ENCODE data around the gene MAP4K3. TPM values are rescaled to one million over a fixed set of nuclear protein-coding genes. Genes with fewer than 3 reads are reported as not detected.

MAP4K3 gene
- total RNA-seq, 1 experiment from 2014 or later = 26.6 TPM

DNA sequence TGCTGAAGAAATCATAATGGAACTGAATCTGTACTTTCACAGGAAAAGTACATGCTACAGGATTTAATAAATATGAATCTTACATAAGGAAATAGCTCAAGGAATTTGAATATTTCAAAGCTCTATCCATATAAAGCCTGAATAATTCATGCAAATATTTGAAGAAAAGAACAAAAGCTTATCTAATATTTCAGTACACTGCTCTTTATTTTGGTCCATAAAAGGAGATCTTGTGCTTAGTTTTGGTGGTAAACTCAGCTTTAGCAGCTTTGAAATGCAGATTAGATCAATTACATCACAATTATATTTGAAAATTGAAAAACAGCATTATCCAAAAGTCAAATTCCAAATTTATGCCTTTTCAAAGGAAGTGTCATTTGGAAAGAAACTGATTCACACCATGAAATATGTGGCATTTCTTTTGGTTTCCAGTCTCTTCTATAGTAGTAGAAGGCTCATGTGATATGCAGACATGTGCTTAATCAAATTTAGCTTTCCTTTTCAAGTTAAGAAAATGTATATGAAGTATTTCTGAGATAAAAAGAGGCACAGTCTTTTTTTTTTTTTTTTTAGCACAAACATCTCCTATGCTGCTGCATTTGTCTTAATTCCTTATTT, 42.1 kb upstream of the MAP4K3 start:
- in situ Hi-C loops (cut with HindIII; ENCODE audit: low pct_unique_long_range_greater_than_20kb, low sequenced_read_pairs) = no loop called here
- H3K4me3 ChIP-seq (ENCODE audit: low read depth in 2 of 2, low read length in 2 of 2) = no peak overlapping the region
- no peaks in the 10 kb centered on the region for H3K36me3 ChIP-seq (ENCODE audit: control insufficient read depth, insufficient read depth, low read length)
- intact Hi-C loops (cut with micrococcal nuclease; ENCODE audit: unreplicated experiment) = no loop called here
- no peaks in the 10 kb centered on the region; the same call in 1 of the 2 replicates for H3K4me1 ChIP-seq (ENCODE audit: control insufficient read depth, insufficient read depth, low read length)
- ChIA-PET CTCF (no interaction called here), POLR2A (no interaction called here)
- DNase-seq (ENCODE audit: low read depth, low spot score) (no peak), ATAC-seq (no peak)
- BruUV-seq (replicated peaks) = no TSS peak
- H3K27me3 ChIP-seq (ENCODE audit: control insufficient read depth, insufficient read depth, low read length) = no peaks in the 10 kb centered on the region
- TF ChIP-seq POLR2AphosphoS5 (IDR thresholded peaks at IDR 0.05; ENCODE audit: low read depth, low read length) = no peak
- TF ChIP-seq TCF7L2 (IDR thresholded peaks at IDR 0.05; ENCODE audit: low read depth, low read length) = no peak
- TF ChIP-seq, protein P1, sequence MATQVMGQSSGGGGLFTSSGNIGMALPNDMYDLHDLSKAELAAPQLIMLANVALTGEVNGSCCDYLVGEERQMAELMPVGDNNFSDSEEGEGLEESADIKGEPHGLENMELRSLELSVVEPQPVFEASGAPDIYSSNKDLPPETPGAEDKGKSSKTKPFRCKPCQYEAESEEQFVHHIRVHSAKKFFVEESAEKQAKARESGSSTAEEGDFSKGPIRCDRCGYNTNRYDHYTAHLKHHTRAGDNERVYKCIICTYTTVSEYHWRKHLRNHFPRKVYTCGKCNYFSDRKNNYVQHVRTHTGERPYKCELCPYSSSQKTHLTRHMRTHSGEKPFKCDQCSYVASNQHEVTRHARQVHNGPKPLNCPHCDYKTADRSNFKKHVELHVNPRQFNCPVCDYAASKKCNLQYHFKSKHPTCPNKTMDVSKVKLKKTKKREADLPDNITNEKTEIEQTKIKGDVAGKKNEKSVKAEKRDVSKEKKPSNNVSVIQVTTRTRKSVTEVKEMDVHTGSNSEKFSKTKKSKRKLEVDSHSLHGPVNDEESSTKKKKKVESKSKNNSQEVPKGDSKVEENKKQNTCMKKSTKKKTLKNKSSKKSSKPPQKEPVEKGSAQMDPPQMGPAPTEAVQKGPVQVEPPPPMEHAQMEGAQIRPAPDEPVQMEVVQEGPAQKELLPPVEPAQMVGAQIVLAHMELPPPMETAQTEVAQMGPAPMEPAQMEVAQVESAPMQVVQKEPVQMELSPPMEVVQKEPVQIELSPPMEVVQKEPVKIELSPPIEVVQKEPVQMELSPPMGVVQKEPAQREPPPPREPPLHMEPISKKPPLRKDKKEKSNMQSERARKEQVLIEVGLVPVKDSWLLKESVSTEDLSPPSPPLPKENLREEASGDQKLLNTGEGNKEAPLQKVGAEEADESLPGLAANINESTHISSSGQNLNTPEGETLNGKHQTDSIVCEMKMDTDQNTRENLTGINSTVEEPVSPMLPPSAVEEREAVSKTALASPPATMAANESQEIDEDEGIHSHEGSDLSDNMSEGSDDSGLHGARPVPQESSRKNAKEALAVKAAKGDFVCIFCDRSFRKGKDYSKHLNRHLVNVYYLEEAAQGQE (IDR thresholded peaks at IDR 0.05; ENCODE audit: insufficient read depth in 1 of 2, low read depth in 2 of 2, low read length in 1 of 2) = no peak
- TF ChIP-seq, protein P2, sequence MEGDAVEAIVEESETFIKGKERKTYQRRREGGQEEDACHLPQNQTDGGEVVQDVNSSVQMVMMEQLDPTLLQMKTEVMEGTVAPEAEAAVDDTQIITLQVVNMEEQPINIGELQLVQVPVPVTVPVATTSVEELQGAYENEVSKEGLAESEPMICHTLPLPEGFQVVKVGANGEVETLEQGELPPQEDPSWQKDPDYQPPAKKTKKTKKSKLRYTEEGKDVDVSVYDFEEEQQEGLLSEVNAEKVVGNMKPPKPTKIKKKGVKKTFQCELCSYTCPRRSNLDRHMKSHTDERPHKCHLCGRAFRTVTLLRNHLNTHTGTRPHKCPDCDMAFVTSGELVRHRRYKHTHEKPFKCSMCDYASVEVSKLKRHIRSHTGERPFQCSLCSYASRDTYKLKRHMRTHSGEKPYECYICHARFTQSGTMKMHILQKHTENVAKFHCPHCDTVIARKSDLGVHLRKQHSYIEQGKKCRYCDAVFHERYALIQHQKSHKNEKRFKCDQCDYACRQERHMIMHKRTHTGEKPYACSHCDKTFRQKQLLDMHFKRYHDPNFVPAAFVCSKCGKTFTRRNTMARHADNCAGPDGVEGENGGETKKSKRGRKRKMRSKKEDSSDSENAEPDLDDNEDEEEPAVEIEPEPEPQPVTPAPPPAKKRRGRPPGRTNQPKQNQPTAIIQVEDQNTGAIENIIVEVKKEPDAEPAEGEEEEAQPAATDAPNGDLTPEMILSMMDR (IDR thresholded peaks at IDR 0.05) = no peak
- no peak for TF ChIP-seq SIN3A (IDR thresholded peaks at IDR 0.05; ENCODE audit: borderline replicate concordance, insufficient read depth, low read depth, low read length)
- H3K9me3 ChIP-seq (ENCODE audit: control insufficient read depth, insufficient read depth, low read depth, low read length) = no peaks in the 10 kb centered on the region
- no peak overlapping the region for H3K27ac ChIP-seq (ENCODE audit: low read length)

- intact Hi-C loops (cut with micrococcal nuclease; ENCODE audit: unreplicated experiment) = no loop called here
- H3K4me3 ChIP-seq (ENCODE audit: low read depth in 2 of 2, low read length in 2 of 2) = no peak overlapping the region
- no peak for ATAC-seq
- H3K36me3 ChIP-seq (ENCODE audit: control insufficient read depth, insufficient read depth, low read length) = no peaks in the 10 kb centered on the region
- ChIA-PET POLR2A (no interaction called here), CTCF (no interaction called here)
- no TSS peak for BruUV-seq (replicated peaks)
- no peaks in the 10 kb centered on the region for H3K9me3 ChIP-seq (ENCODE audit: control insufficient read depth, insufficient read depth, low read depth, low read length)
- DNase-seq (ENCODE audit: low read depth, low spot score) = no peak
- in situ Hi-C loops (cut with HindIII; ENCODE audit: low pct_unique_long_range_greater_than_20kb, low sequenced_read_pairs) = no loop called here
- no peak overlapping the region for H3K27ac ChIP-seq (ENCODE audit: low read length)
- TF ChIP-seq POLR2AphosphoS5 (IDR thresholded peaks at IDR 0.05; ENCODE audit: low read depth, low read length) (no peak), TCF7L2 (IDR thresholded peaks at IDR 0.05; ENCODE audit: low read depth, low read length) (no peak), SIN3A (IDR thresholded peaks at IDR 0.05; ENCODE audit: borderline replicate concordance, insufficient read depth, low read depth, low read length) (no peak)
- TF ChIP-seq, protein P2 (IDR thresholded peaks at IDR 0.05) = no peak
- TF ChIP-seq, protein P1 (IDR thresholded peaks at IDR 0.05; ENCODE audit: insufficient read depth in 1 of 2, low read depth in 2 of 2, low read length in 1 of 2) = no peak
- H3K27me3 ChIP-seq (ENCODE audit: control insufficient read depth, insufficient read depth, low read length) = no peaks in the 10 kb centered on the region
- H3K4me1 ChIP-seq (ENCODE audit: control insufficient read depth, insufficient read depth, low read length) = no peaks in the 10 kb centered on the region
Observed at GRCh38 chr2:39476524-39476923, 39.4 kb upstream of the MAP4K3 start.

Data from Panc1 (cell line).